Measurements from ENCODE around the gene ASB18. TPM values are rescaled to one million over a fixed set of nuclear protein-coding genes. Genes with fewer than 3 reads are reported as not detected.

ASB18 gene
- total RNA-seq, 2 donors from 2014 or later = not detected

- Mint-ChIP-seq H3K4me1 (no peaks in the 10 kb centered on the region), H3K27me3 (ENCODE audit: insufficient read depth) (peaks cover 3% of the 10 kb centered on the region), H3K36me3 (ENCODE audit: low read depth) (no peaks in the 10 kb centered on the region), H3K4me3 (no peak overlapping the region), H3K27ac (no peak overlapping the region), H3K9me3 (peaks cover 7% of the 10 kb centered on the region)
- no peak for DNase-seq
- Histone ChIP-seq H3K27me3 (ENCODE audit: control insufficient read depth, insufficient read depth, low read length, poor library complexity, severe bottlenecking) (no peaks in the 10 kb centered on the region), H3K4me1 (ENCODE audit: control insufficient read depth, insufficient read depth, low read length) (no peaks in the 10 kb centered on the region), H3K27ac (ENCODE audit: low read depth, low read length) (no peak overlapping the region), H3K4me3 (ENCODE audit: low read length) (no peak overlapping the region), H3K9me3 (ENCODE audit: control insufficient read depth, low read length) (no peaks in the 10 kb centered on the region), H3K9ac (ENCODE audit: extremely low read depth, low read length, poor library complexity, severe bottlenecking) (no peak overlapping the region), H3K36me3 (ENCODE audit: control insufficient read depth, insufficient read depth, low read length) (no peaks in the 10 kb centered on the region)
- no peak for TF ChIP-seq CTCF (conservative IDR thresholded peaks at IDR 0.05)
- 78% methylated on average over 1 of the region's 1 CpG; no CpG with 5 or more reads in 1 of the 2 experiments for WGBS, 2 experiments (ENCODE audit: insufficient coverage in 1 of 2, insufficient read length in 1 of 2)
Measured at GRCh38 chr2:236282406-236282805, 18.2 kb upstream of the ASB18 start.

- WGBS, 2 experiments (ENCODE audit: insufficient coverage in 1 of 2, insufficient read length in 1 of 2) = 83 to 95% methylated on average over 3 of the region's 3 CpGs
- no peak for TF ChIP-seq CTCF (conservative IDR thresholded peaks at IDR 0.05)
- Mint-ChIP-seq H3K27ac (no peak overlapping the region), H3K9me3 (peaks cover 7% of the 10 kb centered on the region), H3K36me3 (ENCODE audit: low read depth) (no peaks in the 10 kb centered on the region), H3K27me3 (ENCODE audit: insufficient read depth) (peaks cover 3% of the 10 kb centered on the region), H3K4me3 (no peak overlapping the region), H3K4me1 (no peaks in the 10 kb centered on the region)
- H3K27ac ChIP-seq (ENCODE audit: low read depth, low read length) = no peak overlapping the region
- H3K4me3 ChIP-seq (ENCODE audit: low read length) = no peak overlapping the region
- H3K9ac ChIP-seq (ENCODE audit: extremely low read depth, low read length, poor library complexity, severe bottlenecking) = no peak overlapping the region
- H3K4me1 ChIP-seq (ENCODE audit: control insufficient read depth, insufficient read depth, low read length) = no peaks in the 10 kb centered on the region
- no peak for DNase-seq
- no peaks in the 10 kb centered on the region for H3K27me3 ChIP-seq (ENCODE audit: control insufficient read depth, insufficient read depth, low read length, poor library complexity, severe bottlenecking)
- no peaks in the 10 kb centered on the region for H3K36me3 ChIP-seq (ENCODE audit: control insufficient read depth, insufficient read depth, low read length)
- H3K9me3 ChIP-seq (ENCODE audit: control insufficient read depth, low read length) = no peaks in the 10 kb centered on the region
Measured at GRCh38 chr2:236281423-236281822, 17.2 kb upstream of the ASB18 start.

- peak; percentile 16 for DNase-seq
- no peak overlapping the region for H3K4me3 Mint-ChIP-seq
- no peaks in the 10 kb centered on the region for H3K36me3 Mint-ChIP-seq (ENCODE audit: low read depth)
- H3K27ac Mint-ChIP-seq = no peak overlapping the region
- peaks cover 37% of the 10 kb centered on the region for H3K9me3 Mint-ChIP-seq
- TF ChIP-seq CTCF (conservative IDR thresholded peaks at IDR 0.05) = no peak
- H3K27me3 Mint-ChIP-seq (ENCODE audit: insufficient read depth) = no peaks in the 10 kb centered on the region
- Histone ChIP-seq H3K9me3 (ENCODE audit: control insufficient read depth, low read length) (peaks cover 14% of the 10 kb centered on the region), H3K4me1 (ENCODE audit: control insufficient read depth, insufficient read depth, low read length) (no peaks in the 10 kb centered on the region), H3K27ac (ENCODE audit: low read depth, low read length) (no peak overlapping the region), H3K4me3 (ENCODE audit: low read length) (no peak overlapping the region), H3K36me3 (ENCODE audit: control insufficient read depth, insufficient read depth, low read length) (no peaks in the 10 kb centered on the region), H3K27me3 (ENCODE audit: control insufficient read depth, insufficient read depth, low read length, poor library complexity, severe bottlenecking) (no peaks in the 10 kb centered on the region), H3K9ac (ENCODE audit: extremely low read depth, low read length, poor library complexity, severe bottlenecking) (no peak overlapping the region)
- 83 to 94% methylated on average over 3 of the region's 3 CpGs for WGBS, 2 experiments (ENCODE audit: insufficient coverage in 1 of 2, insufficient read length in 1 of 2)
- no peaks in the 10 kb centered on the region for H3K4me1 Mint-ChIP-seq
Measured at GRCh38 chr2:236273126-236273525, 8.9 kb upstream of the ASB18 start.

All from endodermal cell (in vitro differentiated cells).